GM19452 (cell line): ENCODE data around the gene SLX4IP.

Experiments used
- ATAC-seq: cut with Tn5 transposase; IDR thresholded peaks from one replicate; pipeline ENCODE4 v1.9.1; 2021; ENCODE audit not compliant: unreplicated experiment

Gene SLX4IP

GRCh38 chr20:10465135-10465534 is 30.0 kb downstream of the SLX4IP start:
- no peak for ATAC-seq

DNA sequence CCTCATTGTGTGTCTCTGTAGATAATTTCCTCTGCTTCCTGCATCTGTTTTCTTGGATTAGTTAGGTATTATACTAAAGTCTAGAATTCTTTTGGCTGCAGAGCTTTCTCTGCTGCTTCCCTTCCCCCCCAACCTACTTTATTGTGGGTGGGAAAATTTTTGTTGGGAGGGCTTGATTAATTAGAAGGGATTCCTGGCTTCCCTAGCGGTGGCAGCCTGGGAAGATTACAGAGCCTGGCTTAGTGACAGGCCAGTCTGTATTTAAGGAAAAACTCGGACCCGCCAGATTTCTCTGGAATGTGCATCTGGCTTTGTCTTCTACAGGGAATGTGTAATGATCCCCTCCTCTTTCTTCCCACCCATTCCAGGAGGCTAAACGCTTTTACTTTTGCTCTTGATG is 31.2 kb downstream of the SLX4IP start:
- ATAC-seq: no peak

GRCh38 chr20:10466855-10467254 is 31.8 kb downstream of the SLX4IP start:
- ATAC-seq: no peak

GRCh38 chr20:10467681-10468339 is 32.7 kb downstream of the SLX4IP start:
- no peak for ATAC-seq

GRCh38 chr20:10468340-10468845 is 33.3 kb downstream of the SLX4IP start:
- ATAC-seq: no peak

- ATAC-seq: no peak
Observed at GRCh38 chr20:10469056-10469455, 34.0 kb downstream of the SLX4IP start.

DNA sequence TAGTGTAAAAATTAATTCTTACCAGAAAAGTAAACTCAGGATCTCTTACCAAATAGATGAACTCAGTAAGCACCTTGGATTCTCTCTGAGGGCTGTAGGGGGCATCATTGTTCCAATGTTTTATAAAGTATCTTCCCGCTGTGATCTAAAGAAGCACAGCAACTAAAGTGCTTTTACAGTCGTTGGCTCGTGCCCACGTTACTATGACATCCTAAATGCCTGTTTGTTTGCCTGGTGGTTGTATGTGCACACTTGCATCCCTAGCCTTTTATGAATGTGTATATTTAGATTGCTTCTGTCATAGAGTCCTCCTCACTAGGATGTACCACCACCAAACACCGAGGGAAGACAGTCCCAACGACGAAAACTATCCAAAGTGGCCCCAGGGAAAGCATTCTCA is 34.5 kb downstream of the SLX4IP start:
- ATAC-seq: no peak

GRCh38 chr20:10470276-10470675 is 35.2 kb downstream of the SLX4IP start:
- ATAC-seq: no peak

- ATAC-seq: no peak
Observed at GRCh38 chr20:10472871-10473270, 37.8 kb downstream of the SLX4IP start.

- no peak for ATAC-seq
Observed at GRCh38 chr20:10474606-10475184, 39.6 kb downstream of the SLX4IP start.

GRCh38 chr20:10475225-10475624 is 40.1 kb downstream of the SLX4IP start:
- no peak for ATAC-seq

GRCh38 chr20:10476319-10476724 is 41.2 kb downstream of the SLX4IP start:
- peak; percentile 70 for ATAC-seq

DNA sequence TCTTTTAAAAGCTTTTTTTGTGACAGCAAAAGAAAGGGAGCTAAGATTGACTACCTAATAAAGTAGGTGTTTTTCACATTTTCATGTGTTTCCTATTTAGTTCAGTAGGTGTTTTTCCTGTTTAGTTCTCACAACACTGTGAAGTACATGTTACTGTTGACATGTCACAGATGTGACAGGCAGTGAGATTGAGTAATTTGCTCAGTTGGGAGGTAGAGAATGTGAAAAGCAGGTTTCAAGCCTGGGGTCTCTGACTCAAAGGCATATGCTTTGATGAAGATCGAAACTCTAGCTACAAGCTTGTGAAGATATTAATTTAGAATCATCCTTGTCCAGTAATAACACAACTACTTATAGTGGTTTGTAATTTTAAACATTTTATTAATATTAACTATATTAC is 43.1 kb downstream of the SLX4IP start:
- peak; percentile 75 for ATAC-seq

DNA sequence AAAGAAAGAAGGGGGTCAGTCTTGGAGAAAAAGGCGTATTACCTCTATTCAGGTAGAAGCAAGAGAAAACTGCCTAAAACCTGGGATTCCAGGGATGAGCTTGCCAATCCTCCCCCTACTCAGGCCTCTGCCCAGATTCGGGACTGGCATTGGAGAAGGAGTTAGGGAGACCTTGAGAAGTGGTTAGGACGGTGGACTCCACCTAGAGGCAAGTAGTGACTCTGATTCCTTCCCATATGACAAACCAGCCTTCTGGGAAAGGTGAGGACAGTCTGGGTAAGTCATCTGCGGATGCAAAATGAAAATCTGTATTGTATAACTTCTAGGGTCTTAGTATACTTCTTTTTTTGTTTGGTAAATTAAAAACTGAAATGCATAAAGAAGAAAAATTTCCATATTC is 43.8 kb downstream of the SLX4IP start:
- no peak for ATAC-seq

- ATAC-seq: no peak
Observed at GRCh38 chr20:10481676-10482075, 46.6 kb downstream of the SLX4IP start.

DNA sequence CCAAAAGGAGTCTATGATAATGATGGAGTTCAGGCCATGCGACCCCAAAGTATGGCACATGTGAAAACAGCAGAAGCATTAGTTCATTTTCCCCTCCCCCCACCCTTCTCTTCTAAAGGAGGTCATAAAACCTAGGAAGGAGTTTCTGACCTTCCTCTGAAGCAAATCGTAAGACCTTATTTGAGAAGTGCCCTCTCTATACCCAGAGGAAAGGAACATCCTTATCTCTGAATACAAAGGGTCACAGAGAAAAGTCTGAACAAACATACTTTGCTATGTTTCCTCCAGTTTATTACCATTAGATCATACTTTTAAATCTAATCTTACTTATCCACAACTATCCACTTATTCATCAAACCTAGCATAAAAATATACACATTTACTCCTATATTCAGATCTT is 48.6 kb downstream of the SLX4IP start:
- no peak for ATAC-seq

GRCh38 chr20:10487142-10488136 is 52.3 kb downstream of the SLX4IP start:
- ATAC-seq: no peak

- ATAC-seq: no peak
Observed at GRCh38 chr20:10488534-10488933, 53.4 kb downstream of the SLX4IP start.

- ATAC-seq: no peak
Observed at GRCh38 chr20:10489853-10490252, 54.7 kb downstream of the SLX4IP start.

GRCh38 chr20:10490257-10490656 is 55.2 kb downstream of the SLX4IP start:
- no peak for ATAC-seq

GRCh38 chr20:10490706-10491105 is 55.6 kb downstream of the SLX4IP start:
- ATAC-seq: no peak

- no peak for ATAC-seq
Observed at GRCh38 chr20:10492065-10492464, 57.0 kb downstream of the SLX4IP start.
